ENCODE data around the gene AFAP1L2.

AFAP1L2 gene

GRCh38 chr10:114265392-114266053, 138.8 kb downstream of the AFAP1L2 start:
- TF ChIP-seq REST (IDR thresholded peaks at IDR 0.05; ENCODE audit: low read depth) = no peak
- no peak for TF ChIP-seq ZBTB7A (IDR thresholded peaks at IDR 0.05; ENCODE audit: low read depth)
- no peak for TF ChIP-seq CEBPB (IDR thresholded peaks at IDR 0.05)
- TF ChIP-seq YY1 (IDR thresholded peaks at IDR 0.05; ENCODE audit: low read depth) = no peak
- TF ChIP-seq USF1 (IDR thresholded peaks at IDR 0.05) = no peak
- TF ChIP-seq NFIC (IDR thresholded peaks at IDR 0.05) = no peak
- TF ChIP-seq MAX (IDR thresholded peaks at IDR 0.05) = no peak
- no peak for TF ChIP-seq TEAD4 (IDR thresholded peaks at IDR 0.05)
- no peak for TF ChIP-seq FOXM1 (IDR thresholded peaks at IDR 0.05; ENCODE audit: borderline replicate concordance, low read depth)
- no peak for TF ChIP-seq TAF1 (IDR thresholded peaks at IDR 0.05; ENCODE audit: low read depth)
- TF ChIP-seq RAD21 (IDR thresholded peaks at IDR 0.05; ENCODE audit: low read depth) = no peak
- no peak for TF ChIP-seq TCF12 (IDR thresholded peaks at IDR 0.05; ENCODE audit: low read depth)

- TF ChIP-seq TAF1 (IDR thresholded peaks at IDR 0.05; ENCODE audit: low read depth) (no peak), REST (IDR thresholded peaks at IDR 0.05; ENCODE audit: low read depth) (no peak), TEAD4 (IDR thresholded peaks at IDR 0.05) (no peak), EGR1 (IDR thresholded peaks at IDR 0.05) (no peak), MAX (IDR thresholded peaks at IDR 0.05) (no peak), TCF12 (IDR thresholded peaks at IDR 0.05; ENCODE audit: low read depth) (no peak), ZBTB7A (IDR thresholded peaks at IDR 0.05; ENCODE audit: low read depth) (no peak), CREB1 (IDR thresholded peaks at IDR 0.05; ENCODE audit: low read depth) (no peak), NFIC (IDR thresholded peaks at IDR 0.05) (no peak), CEBPB (IDR thresholded peaks at IDR 0.05) (no peak), FOXM1 (IDR thresholded peaks at IDR 0.05; ENCODE audit: borderline replicate concordance, low read depth) (no peak), YY1 (IDR thresholded peaks at IDR 0.05; ENCODE audit: low read depth) (no peak), USF1 (IDR thresholded peaks at IDR 0.05) (no peak), EP300 (IDR thresholded peaks at IDR 0.05; ENCODE audit: borderline replicate concordance) (no peak), RAD21 (IDR thresholded peaks at IDR 0.05; ENCODE audit: low read depth) (no peak)
Observed at GRCh38 chr10:114262496-114262895, 141.8 kb downstream of the AFAP1L2 start.

GRCh38 chr10:114261076-114261475, 143.2 kb downstream of the AFAP1L2 start:
- TF ChIP-seq EGR1 (IDR thresholded peaks at IDR 0.05) (no peak), CREB1 (IDR thresholded peaks at IDR 0.05; ENCODE audit: low read depth) (no peak), TEAD4 (IDR thresholded peaks at IDR 0.05) (no peak), MAX (IDR thresholded peaks at IDR 0.05) (no peak), ZBTB7A (IDR thresholded peaks at IDR 0.05; ENCODE audit: low read depth) (no peak), EP300 (IDR thresholded peaks at IDR 0.05; ENCODE audit: borderline replicate concordance) (no peak), USF1 (IDR thresholded peaks at IDR 0.05) (no peak), TAF1 (IDR thresholded peaks at IDR 0.05; ENCODE audit: low read depth) (no peak), REST (IDR thresholded peaks at IDR 0.05; ENCODE audit: low read depth) (no peak), YY1 (IDR thresholded peaks at IDR 0.05; ENCODE audit: low read depth) (no peak), TCF12 (IDR thresholded peaks at IDR 0.05; ENCODE audit: low read depth) (no peak), RAD21 (IDR thresholded peaks at IDR 0.05; ENCODE audit: low read depth) (no peak), CEBPB (IDR thresholded peaks at IDR 0.05) (no peak), FOXM1 (IDR thresholded peaks at IDR 0.05; ENCODE audit: borderline replicate concordance, low read depth) (no peak), NFIC (IDR thresholded peaks at IDR 0.05) (no peak)
